ENCODE results near the gene PYGM.

DNA sequence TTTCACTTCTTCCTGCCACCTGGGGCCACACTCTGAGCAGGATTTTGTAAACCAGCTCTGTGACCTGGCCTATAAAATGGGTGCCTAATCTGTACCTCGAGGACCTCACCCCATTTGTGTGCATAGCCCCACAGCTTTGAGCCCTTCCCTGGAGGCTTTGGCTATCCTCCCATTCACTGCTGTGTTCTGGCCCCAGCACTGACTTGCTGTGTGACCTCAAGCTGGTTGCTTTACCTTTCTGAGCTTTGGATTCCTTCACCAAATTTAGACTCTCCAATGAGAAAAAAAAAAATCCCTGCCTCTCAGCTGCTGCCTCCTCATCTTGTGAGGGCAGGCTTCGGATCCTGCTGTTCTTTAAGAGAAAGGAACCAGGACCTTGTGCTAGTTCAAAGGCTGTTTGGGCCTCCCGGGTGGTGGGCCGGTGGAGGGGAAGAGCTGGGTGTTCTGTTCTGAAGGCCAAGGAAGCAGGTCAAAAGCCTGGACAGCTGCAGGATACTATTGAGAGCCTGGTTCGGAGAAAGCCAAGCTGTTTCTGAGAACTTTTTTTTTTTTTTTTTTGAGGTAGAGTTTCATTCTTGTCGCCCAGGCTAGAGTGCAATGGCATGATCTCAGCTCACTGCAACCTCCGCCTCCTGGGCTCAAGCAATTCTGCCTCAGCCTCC lies 1.1 kb upstream of the PYGM start:
- TF ChIP-seq, protein P1, sequence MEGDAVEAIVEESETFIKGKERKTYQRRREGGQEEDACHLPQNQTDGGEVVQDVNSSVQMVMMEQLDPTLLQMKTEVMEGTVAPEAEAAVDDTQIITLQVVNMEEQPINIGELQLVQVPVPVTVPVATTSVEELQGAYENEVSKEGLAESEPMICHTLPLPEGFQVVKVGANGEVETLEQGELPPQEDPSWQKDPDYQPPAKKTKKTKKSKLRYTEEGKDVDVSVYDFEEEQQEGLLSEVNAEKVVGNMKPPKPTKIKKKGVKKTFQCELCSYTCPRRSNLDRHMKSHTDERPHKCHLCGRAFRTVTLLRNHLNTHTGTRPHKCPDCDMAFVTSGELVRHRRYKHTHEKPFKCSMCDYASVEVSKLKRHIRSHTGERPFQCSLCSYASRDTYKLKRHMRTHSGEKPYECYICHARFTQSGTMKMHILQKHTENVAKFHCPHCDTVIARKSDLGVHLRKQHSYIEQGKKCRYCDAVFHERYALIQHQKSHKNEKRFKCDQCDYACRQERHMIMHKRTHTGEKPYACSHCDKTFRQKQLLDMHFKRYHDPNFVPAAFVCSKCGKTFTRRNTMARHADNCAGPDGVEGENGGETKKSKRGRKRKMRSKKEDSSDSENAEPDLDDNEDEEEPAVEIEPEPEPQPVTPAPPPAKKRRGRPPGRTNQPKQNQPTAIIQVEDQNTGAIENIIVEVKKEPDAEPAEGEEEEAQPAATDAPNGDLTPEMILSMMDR (IDR thresholded peaks at IDR 0.05 in 2 of 3, conservative IDR thresholded peaks at IDR 0.05 in 1 of 3; ENCODE audit: borderline replicate concordance in 1 of 3, insufficient read depth in 1 of 3, low read depth in 2 of 3, low read length in 2 of 3), result no peak
- no peak for TF ChIP-seq POLR2AphosphoS5 (IDR thresholded peaks at IDR 0.05; ENCODE audit: low read depth, low read length)
- TF ChIP-seq SRF (IDR thresholded peaks at IDR 0.05; ENCODE audit: low read depth), result no peak
- TF ChIP-seq POLR2A (IDR thresholded peaks at IDR 0.05; ENCODE audit: borderline replicate concordance, extremely low read depth, insufficient read depth, insufficient read length), result no peak
- TF ChIP-seq SIN3A (IDR thresholded peaks at IDR 0.05; ENCODE audit: low read depth), result no peak
- TF ChIP-seq FOSL1 (IDR thresholded peaks at IDR 0.05; ENCODE audit: low read depth), result no peak

All from HCT116 (cell line).